ENCODE measurements around the gene ZNF649. TPM values are rescaled to one million over a fixed set of nuclear protein-coding genes. Genes with fewer than 3 reads are reported as not detected.

The ZNF649 gene
- total RNA-seq, 4 donors from 2014 or later = 10.1 to 16.0 (median 12.9) TPM

DNA sequence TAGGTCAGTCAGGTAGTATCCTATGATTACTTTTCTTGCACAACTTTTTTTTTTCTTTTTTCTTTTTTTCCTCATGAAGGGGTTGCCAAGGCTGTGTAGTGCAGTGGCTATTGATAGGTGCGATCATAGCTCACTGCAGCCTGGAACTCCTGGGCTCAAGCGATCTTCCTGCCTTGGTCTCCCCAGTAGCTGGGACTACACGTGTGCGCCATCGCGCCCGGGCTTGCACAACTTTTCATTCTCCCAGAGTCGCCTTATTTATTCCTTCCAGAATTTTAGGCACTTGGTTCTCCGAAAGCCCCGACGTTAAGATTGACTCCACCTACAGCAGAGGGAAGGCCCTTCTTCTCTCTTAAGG is 21.6 kb upstream of the ZNF649 start:
- H3K27ac ChIP-seq = peak overlapping the region in 3 of 4 donors; percentile 85 to 91 (median 87)
- H3K4me1 ChIP-seq = peaks cover 0 to 19% (median 9%) of the 10 kb centered on the region in 3 donors
- ATAC-seq = no peak
- 5 to 15% methylated on average over 3 to 11 of the region's 11 CpGs for WGBS, 2 donors (ENCODE audit: low coverage in 1 of 2)
- no peak for TF ChIP-seq POLR2A (IDR thresholded peaks at IDR 0.05)
- no peak for TF ChIP-seq POLR2AphosphoS5 (IDR thresholded peaks at IDR 0.05)
- TF ChIP-seq, protein P1, sequence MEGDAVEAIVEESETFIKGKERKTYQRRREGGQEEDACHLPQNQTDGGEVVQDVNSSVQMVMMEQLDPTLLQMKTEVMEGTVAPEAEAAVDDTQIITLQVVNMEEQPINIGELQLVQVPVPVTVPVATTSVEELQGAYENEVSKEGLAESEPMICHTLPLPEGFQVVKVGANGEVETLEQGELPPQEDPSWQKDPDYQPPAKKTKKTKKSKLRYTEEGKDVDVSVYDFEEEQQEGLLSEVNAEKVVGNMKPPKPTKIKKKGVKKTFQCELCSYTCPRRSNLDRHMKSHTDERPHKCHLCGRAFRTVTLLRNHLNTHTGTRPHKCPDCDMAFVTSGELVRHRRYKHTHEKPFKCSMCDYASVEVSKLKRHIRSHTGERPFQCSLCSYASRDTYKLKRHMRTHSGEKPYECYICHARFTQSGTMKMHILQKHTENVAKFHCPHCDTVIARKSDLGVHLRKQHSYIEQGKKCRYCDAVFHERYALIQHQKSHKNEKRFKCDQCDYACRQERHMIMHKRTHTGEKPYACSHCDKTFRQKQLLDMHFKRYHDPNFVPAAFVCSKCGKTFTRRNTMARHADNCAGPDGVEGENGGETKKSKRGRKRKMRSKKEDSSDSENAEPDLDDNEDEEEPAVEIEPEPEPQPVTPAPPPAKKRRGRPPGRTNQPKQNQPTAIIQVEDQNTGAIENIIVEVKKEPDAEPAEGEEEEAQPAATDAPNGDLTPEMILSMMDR (IDR thresholded peaks at IDR 0.05) = no peak
- no peak for TF ChIP-seq EP300 (IDR thresholded peaks at IDR 0.05)
- H3K36me3 ChIP-seq = peaks cover 0 to 18% of the 10 kb centered on the region in 2 donors
- H3K27me3 ChIP-seq = no peaks in the 10 kb centered on the region
- H3K9me3 ChIP-seq = peaks cover 0 to 25% (median 1%) of the 10 kb centered on the region in 3 donors
- peak overlapping the region; percentile 61 to 86 for H3K4me3 ChIP-seq

DNA sequence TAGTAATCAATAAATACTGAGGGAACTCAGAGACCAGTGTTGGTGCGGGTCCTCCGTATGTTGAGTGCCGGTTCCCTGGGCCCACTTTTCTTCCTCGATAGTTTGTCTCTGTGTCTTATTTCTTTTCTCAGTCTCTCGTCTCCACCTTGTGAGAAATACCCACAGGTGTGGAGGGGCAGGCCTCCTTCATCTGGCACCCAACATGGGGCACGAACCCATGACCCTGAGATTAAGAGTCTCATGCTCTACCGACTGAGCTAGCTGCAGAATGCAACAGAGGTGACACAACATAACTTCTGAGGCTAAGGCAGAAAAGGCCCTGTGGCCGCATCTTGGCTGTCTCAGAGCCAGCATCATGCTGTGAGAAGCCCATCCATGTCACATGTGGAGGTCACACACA is 17.1 kb upstream of the ZNF649 start:
- 86 to 97% methylated on average over 6 to 7 of the region's 8 CpGs for WGBS, 2 donors (ENCODE audit: low coverage in 1 of 2)

DNA sequence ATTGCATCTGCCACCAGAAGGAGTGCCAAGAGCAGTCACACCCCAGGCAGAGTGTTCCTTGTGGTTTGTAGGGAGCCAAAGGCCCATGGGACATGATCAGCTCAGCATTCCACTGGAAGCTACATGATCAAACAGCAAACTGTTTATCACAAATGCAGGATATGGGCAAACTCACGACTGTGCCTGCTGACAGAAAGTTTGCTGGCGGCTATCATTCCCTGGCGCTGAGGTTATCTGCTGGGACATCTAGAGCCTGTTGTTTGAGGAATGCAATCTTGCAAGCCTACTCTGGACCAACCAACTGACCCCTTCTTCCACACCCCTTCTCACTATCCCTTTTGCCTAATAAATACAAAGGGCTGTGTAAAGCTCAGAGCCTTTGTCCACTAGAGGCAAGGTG is 14.8 kb upstream of the ZNF649 start:
- Histone ChIP-seq H3K9me3 (peaks cover 0 to 92% (median 3%) of the 10 kb centered on the region in 3 donors), H3K27me3 (no peaks in the 10 kb centered on the region), H3K27ac (no peak overlapping the region), H3K4me1 (no peaks in the 10 kb centered on the region), H3K36me3 (no peaks in the 10 kb centered on the region), H3K4me3 (no peak overlapping the region)
- ATAC-seq = no peak
- TF ChIP-seq POLR2AphosphoS5 (IDR thresholded peaks at IDR 0.05) (no peak), EP300 (IDR thresholded peaks at IDR 0.05) (no peak), POLR2A (IDR thresholded peaks at IDR 0.05) (no peak)
- TF ChIP-seq, protein P1 (IDR thresholded peaks at IDR 0.05) = no peak
- WGBS, 2 donors (ENCODE audit: low coverage in 1 of 2) = 83 to 90% methylated on average over 2 to 3 of the region's 3 CpGs

More for the DNA sequence above, 17.1 kb upstream of the ZNF649 start:
- H3K27ac ChIP-seq = no peak overlapping the region
- H3K9me3 ChIP-seq = peaks cover 0 to 68% (median 3%) of the 10 kb centered on the region in 3 donors
- no peaks in the 10 kb centered on the region for H3K27me3 ChIP-seq
- ATAC-seq = no peak
- no peaks in the 10 kb centered on the region for H3K36me3 ChIP-seq
- peaks cover 0 to 4% (median 0%) of the 10 kb centered on the region in 3 donors for H3K4me1 ChIP-seq
- H3K4me3 ChIP-seq = no peak overlapping the region
- TF ChIP-seq EP300 (IDR thresholded peaks at IDR 0.05) (no peak), POLR2A (IDR thresholded peaks at IDR 0.05) (no peak)
- TF ChIP-seq, protein P1 (IDR thresholded peaks at IDR 0.05) = no peak

DNA sequence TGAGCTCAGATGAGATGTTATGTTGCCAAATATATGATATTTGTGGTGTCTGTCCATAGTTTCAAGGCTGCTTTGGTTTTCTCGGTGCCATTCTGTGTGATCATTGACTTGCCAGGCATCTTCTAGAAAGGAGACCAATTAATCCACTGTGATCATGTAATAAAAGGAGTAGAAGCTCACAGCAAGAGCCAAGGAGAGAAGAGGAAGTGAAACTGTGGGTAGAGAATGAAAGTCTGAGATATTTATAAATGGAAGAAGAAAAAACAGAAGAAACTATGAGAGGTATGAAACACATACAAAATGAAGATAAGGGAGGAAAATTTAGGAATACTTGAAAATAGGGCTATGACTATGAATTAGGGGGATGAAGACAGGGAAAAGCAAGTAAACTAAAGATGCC is 11.3 kb upstream of the ZNF649 start:
- Histone ChIP-seq H3K9me3 (peaks cover 0 to 84% (median 4%) of the 10 kb centered on the region in 3 donors), H3K4me1 (no peaks in the 10 kb centered on the region)
- WGBS, 2 donors (ENCODE audit: low coverage in 1 of 2) = 88% methylated on average over 1 of the region's 1 CpG; no CpG with 5 or more reads in 1 of the 2 donors

More for the DNA sequence above, 11.3 kb upstream of the ZNF649 start:
- Histone ChIP-seq H3K27ac (no peak overlapping the region), H3K4me3 (no peak overlapping the region), H3K27me3 (no peaks in the 10 kb centered on the region), H3K36me3 (no peaks in the 10 kb centered on the region)
- TF ChIP-seq, protein P1 (IDR thresholded peaks at IDR 0.05) = no peak
- TF ChIP-seq POLR2AphosphoS5 (IDR thresholded peaks at IDR 0.05) (no peak), EP300 (IDR thresholded peaks at IDR 0.05) (no peak), POLR2A (IDR thresholded peaks at IDR 0.05) (no peak)
- no peak for ATAC-seq
